Stimulated activated CD4-positive, alpha-beta T cell treated with anti-CD3 and anti-CD28 coated beads, Interleukin-2, amount 100 ng/mL, for 48 hours (primary cell): Measurements from ENCODE around the gene BNIP3.

Experiments
- DNase-seq, 2 donors: peaks; one replicate each; pipeline ENCODE4 v3.0.0-alpha.2; 2020

BNIP3 gene

DNA sequence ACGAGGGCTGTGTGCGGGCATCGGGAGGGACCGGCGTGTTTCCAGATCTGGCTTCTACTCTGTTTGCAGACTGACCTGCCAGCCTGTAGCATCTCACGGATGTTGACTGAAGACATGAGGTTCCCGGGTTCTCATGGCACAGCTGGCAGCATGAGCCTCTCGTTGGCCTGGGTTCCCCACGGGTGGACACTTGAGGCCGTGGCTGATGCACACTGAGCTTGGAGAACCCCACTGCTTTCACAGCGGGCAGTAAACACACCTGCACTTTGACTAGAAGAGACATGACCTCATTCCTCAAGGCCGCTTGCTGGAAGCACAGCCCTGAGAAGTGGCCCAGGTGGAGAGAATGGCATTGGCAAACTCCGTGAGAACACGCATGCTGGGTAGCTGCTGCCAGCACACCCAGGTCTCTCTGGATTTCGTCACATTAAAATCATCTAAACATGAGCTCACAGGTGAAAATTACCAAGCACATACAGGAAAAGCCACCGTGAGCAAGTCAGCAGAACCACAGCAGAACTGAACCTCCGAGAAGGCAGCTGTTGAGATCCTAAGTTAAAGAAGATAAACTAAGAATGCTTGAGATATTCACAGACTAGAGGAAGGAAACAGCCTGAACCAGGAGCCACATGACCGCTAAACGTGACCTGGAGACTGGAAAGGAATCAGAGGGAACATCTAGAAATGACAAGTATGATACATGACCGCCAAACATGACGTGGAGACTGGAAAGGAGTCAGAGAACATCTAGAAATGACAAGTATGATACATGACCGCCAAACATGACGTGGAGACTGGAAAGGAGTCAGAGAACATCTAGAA lies 32.5 kb downstream of the BNIP3 start:
- DNase-seq = no peak

DNA sequence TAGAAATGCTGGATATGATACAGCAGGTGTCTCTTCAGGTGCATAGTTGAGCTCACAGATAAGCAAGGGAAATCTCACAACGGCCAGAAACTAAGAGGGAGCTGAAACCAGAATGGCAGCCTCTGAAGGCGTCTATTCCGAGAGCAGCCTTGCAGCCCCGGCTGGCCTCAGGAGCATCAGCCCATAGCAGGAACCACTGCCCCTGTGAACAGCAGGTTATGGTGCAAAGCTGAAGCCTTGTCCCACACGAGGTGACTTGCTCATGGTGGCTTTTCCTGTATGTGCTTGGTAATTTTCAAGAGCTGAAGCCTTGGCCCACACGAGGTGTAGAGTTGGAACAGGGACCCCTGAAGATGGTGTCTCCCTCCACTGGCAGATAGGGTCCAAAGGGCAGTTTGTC lies 33.2 kb downstream of the BNIP3 start:
- no peak for DNase-seq

DNA sequence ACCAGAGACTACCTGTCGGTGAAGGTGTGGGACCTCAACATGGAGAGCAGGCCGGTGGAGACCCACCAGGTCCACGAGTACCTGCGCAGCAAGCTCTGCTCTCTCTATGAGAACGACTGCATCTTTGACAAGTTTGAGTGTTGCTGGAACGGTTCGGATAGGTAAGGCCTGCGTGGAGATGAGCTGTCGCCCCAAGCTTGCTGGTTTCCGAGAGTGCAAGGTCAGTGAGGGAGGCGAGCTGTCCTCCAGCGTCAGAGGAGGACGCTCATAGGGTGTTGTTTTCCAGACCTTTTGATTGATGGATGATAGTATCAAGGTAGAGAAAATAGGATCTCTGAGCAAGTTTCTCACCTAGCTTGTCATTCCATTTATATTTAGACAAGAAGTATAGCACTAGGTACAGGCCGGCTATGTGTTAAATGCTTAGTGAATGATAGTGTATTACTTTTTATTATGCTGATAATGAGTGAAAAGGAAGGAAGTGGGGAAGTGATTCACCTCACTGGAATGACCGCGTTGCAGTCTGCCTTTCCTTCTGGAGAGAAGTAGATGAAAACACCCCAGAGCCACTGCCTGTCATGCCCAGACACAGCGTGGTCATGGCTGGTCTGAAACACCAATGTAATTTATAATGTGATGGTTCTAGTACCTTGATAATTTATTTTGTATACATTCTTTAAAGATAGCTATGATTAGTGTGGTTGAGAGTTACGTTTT lies 33.9 kb downstream of the BNIP3 start:
- no peak for DNase-seq

- no peak for DNase-seq
Measured at GRCh38 chr10:131946880-131947279, 34.8 kb downstream of the BNIP3 start.

GRCh38 chr10:131946321-131946751 lies 35.4 kb downstream of the BNIP3 start:
- DNase-seq = no peak

DNA sequence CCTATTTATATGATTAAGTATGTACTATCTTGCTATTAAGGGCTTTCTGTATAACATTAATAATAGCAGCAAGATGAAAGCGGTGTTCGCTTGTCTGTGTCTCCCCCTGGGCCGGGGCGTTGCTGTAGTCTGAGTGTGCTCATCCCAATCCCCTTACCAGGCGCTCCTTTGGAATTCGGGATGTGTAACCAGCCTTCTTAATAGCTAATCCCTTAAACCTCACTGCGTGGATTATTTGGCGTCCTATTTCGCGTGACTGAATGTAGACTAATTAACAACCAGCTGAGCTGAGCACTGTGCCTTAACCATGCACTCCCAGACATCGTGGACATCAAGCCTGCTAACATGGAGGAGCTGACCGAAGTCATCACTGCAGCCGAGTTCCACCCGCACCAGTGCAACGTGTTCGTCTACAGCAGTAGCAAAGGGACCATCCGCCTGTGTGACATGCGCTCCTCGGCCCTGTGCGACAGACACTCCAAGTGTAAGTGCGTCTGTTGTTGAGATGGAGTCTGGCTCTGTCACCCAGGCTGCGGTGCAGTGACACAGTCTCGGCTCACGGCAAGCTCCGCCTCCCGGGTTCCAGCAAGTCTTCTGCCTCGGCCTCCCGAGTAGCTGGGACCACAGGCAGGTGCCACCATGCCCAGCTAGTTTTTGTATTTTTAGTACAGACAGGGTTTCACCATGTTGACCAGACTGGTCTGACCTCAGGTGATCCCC lies 36.6 kb downstream of the BNIP3 start:
- DNase-seq = no peak

GRCh38 chr10:131944412-131944811 lies 37.3 kb downstream of the BNIP3 start:
- no peak for DNase-seq

DNA sequence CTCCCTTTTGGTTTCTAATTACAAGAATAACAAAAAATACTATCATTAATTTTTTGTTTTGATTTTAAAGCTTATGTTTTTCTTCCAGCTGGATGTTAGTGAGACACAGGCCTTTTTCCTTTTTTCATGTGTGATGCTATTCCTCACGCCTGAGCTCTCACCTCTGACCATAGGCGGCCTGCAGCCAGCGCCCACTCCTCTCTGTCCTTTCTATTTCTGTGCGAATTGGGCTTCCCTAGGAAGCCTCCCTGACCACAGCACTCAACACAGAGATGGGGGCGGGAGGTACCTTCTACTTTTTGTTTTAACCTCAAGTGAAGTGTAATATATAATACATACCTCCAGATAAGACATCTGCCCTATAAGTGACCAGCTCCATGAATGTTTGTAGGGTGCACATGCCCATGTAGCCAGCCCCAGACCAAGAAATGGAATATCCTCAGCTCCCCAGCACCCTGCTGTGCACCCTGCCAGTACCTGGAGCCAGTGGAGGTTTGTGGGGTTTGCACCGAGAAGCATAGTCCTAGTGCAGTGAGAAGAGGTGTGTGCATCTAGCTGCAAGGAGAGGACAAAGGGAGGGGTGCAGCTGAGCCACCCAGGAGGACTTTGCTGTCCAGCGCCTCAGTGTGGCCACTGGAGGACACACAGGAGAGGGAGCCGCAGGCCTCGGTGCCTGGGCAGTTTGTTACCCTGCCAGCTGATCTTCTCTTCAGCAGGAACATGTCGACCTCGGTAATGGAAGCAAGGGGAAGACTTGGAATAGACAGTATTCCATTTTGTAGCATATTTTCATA lies 38.5 kb downstream of the BNIP3 start:
- DNase-seq = no peak

GRCh38 chr10:131942455-131942854 lies 39.3 kb downstream of the BNIP3 start:
- DNase-seq = no peak

DNA sequence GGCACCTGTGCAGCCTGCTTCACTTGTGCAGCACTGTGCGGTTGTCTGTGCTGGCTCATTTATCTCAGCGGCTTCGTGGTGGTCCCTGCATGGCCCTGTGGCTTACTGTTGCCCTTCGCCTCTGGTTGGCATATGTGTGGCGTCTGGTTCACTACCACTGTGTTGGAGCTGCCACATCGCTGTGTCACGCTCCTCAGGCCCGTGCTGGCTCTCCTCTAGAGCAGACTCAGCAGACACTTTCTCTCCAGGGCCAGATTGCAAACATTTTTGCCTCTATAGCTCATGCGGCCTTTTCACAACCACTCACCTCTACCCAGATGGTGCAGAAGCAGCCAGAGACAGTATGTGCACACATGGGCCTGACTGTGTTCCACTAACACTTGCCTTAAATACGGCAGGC lies 43.0 kb downstream of the BNIP3 start:
- no peak for DNase-seq

- DNase-seq = no peak
Measured at GRCh38 chr10:131937836-131938235, 43.9 kb downstream of the BNIP3 start.

- no peak for DNase-seq
Measured at GRCh38 chr10:131936736-131937135, 45.0 kb downstream of the BNIP3 start.

DNA sequence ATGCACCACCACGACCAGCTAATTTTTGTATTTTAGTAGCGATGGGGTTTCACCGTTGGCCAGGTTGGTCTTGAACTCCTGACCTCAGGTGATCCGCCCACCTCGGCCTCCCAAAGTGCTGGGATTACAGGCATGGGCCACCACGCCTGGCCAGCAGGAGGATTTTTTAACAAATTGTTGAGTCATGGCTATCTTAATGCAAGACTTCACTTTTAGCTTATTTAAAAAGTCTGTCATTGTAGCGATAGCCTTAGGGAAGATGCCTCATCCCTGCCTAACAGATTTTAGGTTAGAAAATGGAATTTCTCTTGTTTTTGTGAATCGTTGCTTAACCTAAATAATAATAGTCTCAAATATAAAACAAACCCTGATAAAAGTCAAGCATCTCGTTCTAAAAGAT lies 45.4 kb downstream of the BNIP3 start:
- no peak for DNase-seq

DNA sequence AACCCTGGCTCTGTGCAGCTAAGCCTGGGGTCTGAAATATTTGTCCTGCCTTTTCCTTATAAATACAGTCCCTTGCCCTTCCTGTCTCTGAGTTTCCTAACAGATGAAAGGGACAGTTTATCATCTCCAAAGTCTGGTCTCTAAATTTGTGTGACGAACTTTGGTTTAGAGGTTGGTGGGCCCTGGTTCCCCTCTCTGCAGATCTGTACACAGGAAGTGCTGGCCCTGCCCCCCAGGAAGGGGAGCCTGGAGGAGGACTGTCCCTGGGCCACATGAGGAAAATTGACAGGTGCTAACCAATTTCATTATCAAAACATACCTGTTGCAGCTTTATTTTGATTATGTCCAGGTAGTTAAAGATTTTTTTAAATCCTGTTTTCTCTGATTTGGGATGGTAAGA lies 46.5 kb downstream of the BNIP3 start:
- DNase-seq = no peak

- DNase-seq = no peak
Measured at GRCh38 chr10:131934769-131935168, 47.0 kb downstream of the BNIP3 start.

GRCh38 chr10:131933696-131934086 lies 48.0 kb downstream of the BNIP3 start:
- no peak for DNase-seq

DNA sequence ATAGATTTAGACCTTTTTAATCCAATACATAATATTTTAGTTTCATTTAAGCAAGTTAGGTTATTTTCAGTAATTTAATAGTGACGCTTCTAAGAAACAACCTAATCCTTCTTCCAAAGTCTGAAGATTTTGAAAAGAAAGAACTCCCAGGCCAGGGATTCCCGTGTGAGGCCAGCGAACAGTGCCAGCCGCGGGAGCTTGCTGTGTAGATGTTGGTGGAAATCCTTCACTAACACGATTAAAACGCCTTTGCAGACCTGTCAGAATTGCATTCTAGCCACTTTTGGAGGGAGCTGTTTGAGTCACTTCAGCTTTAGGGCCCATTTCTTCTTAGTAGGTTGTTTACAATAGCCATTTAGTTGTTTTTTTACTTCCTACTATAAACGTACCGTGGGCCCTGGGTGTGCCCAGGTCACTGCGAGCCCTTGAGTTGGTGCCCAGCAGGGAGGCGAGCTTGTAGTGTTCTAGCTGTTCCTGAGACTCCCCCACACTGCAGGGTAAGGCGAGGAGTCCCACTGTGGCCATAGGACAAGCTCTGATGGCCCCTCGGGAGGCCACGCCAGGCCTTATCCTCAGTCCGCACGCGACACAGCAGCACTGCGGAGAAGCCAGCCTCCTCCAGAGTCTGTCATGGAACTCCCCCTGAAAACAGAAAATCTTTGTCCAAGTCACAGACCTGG lies 48.6 kb downstream of the BNIP3 start:
- DNase-seq = no peak

DNA sequence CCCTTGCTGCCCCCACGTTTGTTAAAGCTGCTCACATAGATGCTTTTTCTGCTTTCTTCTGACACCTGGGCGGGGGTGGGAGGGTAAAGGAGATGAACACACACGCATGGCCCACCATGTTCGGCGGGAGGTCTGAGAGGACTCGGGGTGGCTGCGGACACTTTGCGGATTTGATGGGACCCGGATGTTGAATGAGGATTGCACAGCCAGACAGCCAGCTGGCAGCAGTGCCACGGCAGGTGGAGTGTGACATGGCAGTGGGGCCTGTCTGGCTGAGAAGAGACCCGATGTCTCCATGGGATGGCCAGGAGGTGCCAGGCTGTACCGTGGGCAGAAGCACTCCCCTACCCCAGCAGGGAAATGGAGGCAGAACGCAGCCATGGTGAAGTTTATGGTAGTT lies 49.7 kb downstream of the BNIP3 start:
- no peak for DNase-seq

GRCh38 chr10:131930586-131931330 lies 51.0 kb downstream of the BNIP3 start:
- DNase-seq = no peak

DNA sequence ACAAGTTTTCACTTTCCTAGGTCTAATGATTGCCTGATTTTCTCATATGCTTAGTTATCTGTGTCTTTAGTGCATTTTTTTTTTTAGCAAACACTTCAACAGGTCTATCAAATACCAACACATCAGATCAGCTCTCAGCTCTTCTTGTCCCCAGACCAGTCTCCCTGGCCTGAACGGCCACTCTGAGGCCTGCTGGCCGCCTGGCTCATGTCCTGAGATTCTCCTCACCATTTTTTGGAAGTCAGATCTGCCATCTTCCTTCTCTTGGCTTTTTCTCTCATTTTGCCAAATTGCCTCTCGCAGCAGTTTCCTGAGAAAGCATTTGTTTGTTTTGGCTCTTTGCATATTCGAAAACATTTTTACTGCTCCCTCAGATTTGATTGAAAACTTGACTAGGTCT lies 51.6 kb downstream of the BNIP3 start:
- no peak for DNase-seq

DNA sequence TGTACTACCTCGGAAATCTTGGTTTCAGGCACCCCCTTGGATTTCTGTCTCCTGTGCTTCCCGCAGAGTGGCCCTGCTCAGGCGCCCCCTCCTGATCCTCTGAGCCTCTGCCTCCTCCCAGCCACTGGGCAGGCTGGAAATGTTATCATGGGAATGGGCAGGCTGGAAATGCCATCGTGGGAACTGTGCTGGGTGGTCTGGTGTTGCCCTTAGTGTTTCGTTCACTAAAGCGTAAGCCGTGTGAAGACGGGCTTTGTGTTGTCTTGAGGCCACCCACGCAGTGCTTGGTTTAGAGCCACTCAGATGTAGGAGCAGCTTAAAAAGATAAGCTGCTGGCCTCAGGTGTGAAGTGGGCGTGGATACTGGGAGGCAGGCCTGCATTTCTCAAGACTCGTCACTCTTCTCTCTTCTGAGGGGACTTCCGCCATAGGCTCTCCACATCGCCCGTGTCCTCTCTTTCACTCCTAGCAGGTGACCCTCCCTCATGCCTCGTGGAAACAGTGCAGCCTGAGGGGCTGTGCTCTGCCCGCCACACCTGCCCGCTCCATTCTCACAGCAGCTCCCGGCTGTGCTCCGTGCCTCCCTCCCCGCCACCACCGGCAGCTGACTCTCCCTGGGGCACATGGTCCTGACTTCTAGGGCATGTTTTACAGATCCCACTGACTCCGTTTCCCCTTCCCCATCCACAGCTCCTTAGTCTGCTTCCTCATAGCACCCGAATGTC lies 52.4 kb downstream of the BNIP3 start:
- DNase-seq = no peak
